Endothelial cell of umbilical vein (primary cell): ENCODE data around the gene RHEX. TPM values are rescaled to one million over a fixed set of nuclear protein-coding genes. Genes with fewer than 3 reads are reported as not detected.
A peak's percentile ranks its signal among the peaks of the same experiment; 100 is the strongest.

Source experiments
- BruUV-seq: library from RNA; stranded (reverse); fragments of 400-500 nt; replicated peaks from 2 replicates; lab custom pipeline; 2021; lab: Mats Ljungman, UMichigan
- CTCF ChIA-PET: fragments of 300-600, 350-600 bp; sonication (Branson Sonifier 250); formaldehyde crosslinking; loops from one replicate; lab custom pipeline; 2021; ENCODE audit warnings: antibody characterized with exemption, inconsistent platforms; lab: Charles Lee
- POLR2A ChIA-PET: fragments of 300-600, 350-600 bp; sonication (Branson Sonifier 250); formaldehyde crosslinking; loops from one replicate; lab custom pipeline; 2021; ENCODE audit warnings: antibody characterized with exemption, inconsistent platforms; lab: Charles Lee
- DNase-seq: peaks from one replicate; pipeline ENCODE4 v3.0.0-alpha.2; 2011; ENCODE audit warnings: low read depth, low spot score
- FAIRE-seq: peaks from 2 replicates; lab custom pipeline; 2011; peaks lifted over from hg19 to GRCh38; lab: Jason Lieb, UNC
- H2AFZ ChIP-seq: 2 replicates; pipeline ENCODE4 v1.6.0; 2012; ENCODE audit warnings: low read depth, low read length, control low read depth, inconsistent platforms
- H3K27ac ChIP-seq: 2 replicates; pipeline ENCODE4 v1.5.1; 2011; ENCODE audit warnings: low read depth, mild to moderate bottlenecking, control low read depth, low read length, moderate library complexity; ENCODE audit not compliant: insufficient read depth
- H3K27me3 ChIP-seq, 2 experiments: 2 replicates each; pipeline versions ENCODE4 v1.6.0 to v1.6.1; 2011; ENCODE audit warnings: low read length in 2 of 2, mixed read lengths in 1 of 2; ENCODE audit not compliant: control insufficient read depth in 2 of 2, insufficient read depth in 2 of 2
- H3K36me3 ChIP-seq, 2 experiments: 2 replicates in 1 of 2; 3 replicates in 1 of 2; pipeline ENCODE4 v1.5.1; 2011; ENCODE audit warnings: low read length in 2 of 2, mild to moderate bottlenecking in 1 of 2, moderate library complexity in 1 of 2; ENCODE audit not compliant: control insufficient read depth in 2 of 2, insufficient read depth in 2 of 2; ENCODE audit errors: extremely low read depth in 1 of 2
- H3K4me1 ChIP-seq: 3 replicates; pipeline ENCODE4 v1.5.1; 2011; ENCODE audit warnings: mild to moderate bottlenecking, low read length; ENCODE audit not compliant: control insufficient read depth, insufficient read depth; ENCODE audit errors: extremely low read depth
- H3K4me2 ChIP-seq: 2 replicates; pipeline ENCODE4 v1.6.1; 2011; ENCODE audit warnings: low read length, control low read depth, mixed read lengths; ENCODE audit not compliant: insufficient read depth
- H3K4me3 ChIP-seq, 3 experiments: fragments of 200-600 bp in 1 of 3; sonication (generic), shearing (Covaris generic) in 1 of 3; replicated peaks in 1 of 3; 2 replicates each; pipeline ENCODE4 v1.5.1; 2011 to 2016; ENCODE audit warnings: control low read depth in 3 of 3, low read length in 3 of 3, mild to moderate bottlenecking in 2 of 3, inconsistent platforms in 1 of 3, low read depth in 1 of 3, moderate library complexity in 1 of 3; ENCODE audit not compliant: insufficient read depth in 1 of 3
- H3K79me2 ChIP-seq: 2 replicates; pipeline ENCODE4 v1.6.0; 2012; ENCODE audit warnings: low read length, inconsistent platforms; ENCODE audit not compliant: control insufficient read depth, insufficient read depth
- H3K9ac ChIP-seq: replicated peaks from 2 replicates; pipeline ENCODE3; 2011; ENCODE audit warnings: low read length, control low read depth; ENCODE audit not compliant: insufficient read depth; ENCODE audit errors: extremely low read depth
- H3K9me1 ChIP-seq: replicated peaks from 3 replicates; pipeline ENCODE4 v1.6.0; 2011; ENCODE audit warnings: mild to moderate bottlenecking, low read length; ENCODE audit not compliant: control insufficient read depth, insufficient read depth; ENCODE audit errors: extremely low read depth
- H3K9me3 ChIP-seq: replicated peaks from 2 replicates; pipeline ENCODE4 v1.5.1; 2012; ENCODE audit warnings: low read length, inconsistent platforms; ENCODE audit not compliant: control insufficient read depth, insufficient read depth
- H4K20me1 ChIP-seq: replicated peaks from 2 replicates; pipeline ENCODE3; 2011; ENCODE audit warnings: mild to moderate bottlenecking, low read length; ENCODE audit not compliant: control insufficient read depth, insufficient read depth; ENCODE audit errors: extremely low read depth
- EZH2 ChIP-seq: IDR thresholded peaks from 2 replicates; pipeline ENCODE4 v1.6.1; 2012; ENCODE audit warnings: borderline replicate concordance, low read depth, mild to moderate bottlenecking, moderate library complexity, low read length, inconsistent platforms; ENCODE audit not compliant: severe bottlenecking
- FOS ChIP-seq: IDR thresholded peaks from 2 replicates; pipeline ENCODE4 v1.6.1; 2011; ENCODE audit warnings: mild to moderate bottlenecking, low read length, moderate library complexity, borderline replicate concordance; ENCODE audit not compliant: insufficient read depth
- GATA2 ChIP-seq: IDR thresholded peaks from 2 replicates; pipeline ENCODE4 v1.7.0; 2011; ENCODE audit warnings: low read depth, mild to moderate bottlenecking, moderate library complexity, mixed read lengths, low read length; ENCODE audit not compliant: insufficient read length, insufficient read depth
- JUN ChIP-seq: IDR thresholded peaks from 2 replicates; pipeline ENCODE4 v1.6.1; 2011; ENCODE audit warnings: borderline replicate concordance, low read depth; ENCODE audit not compliant: insufficient read length, insufficient read depth
- MAX ChIP-seq: IDR thresholded peaks from 2 replicates; pipeline ENCODE4 v1.6.1; 2011; ENCODE audit not compliant: insufficient read depth, insufficient read length
- MYC ChIP-seq: IDR thresholded peaks from one replicate; pipeline ENCODE4 v1.6.1; 2011; ENCODE audit warnings: mild to moderate bottlenecking, low read depth, low read length
- POLR2A ChIP-seq: IDR thresholded peaks from 2 replicates; pipeline ENCODE4 v1.6.1; 2012; ENCODE audit warnings: low read depth, mild to moderate bottlenecking, control low read depth, low read length
- POLR2AphosphoS5 ChIP-seq: IDR thresholded peaks from 2 replicates; pipeline ENCODE4 v1.6.1; 2012; ENCODE audit warnings: low read depth, mild to moderate bottlenecking, control low read depth, low read length, moderate library complexity; ENCODE audit not compliant: insufficient read depth
- dilution Hi-C: fragments of 300-500 bp; cut with MboI; formaldehyde crosslinking; loops from one replicate; pipeline ENCODE4 v1.15.0; 2019; ENCODE audit warnings: low sequenced_read_pairs; ENCODE audit not compliant: extremely low pct_ligation_motif_present
- intact Hi-C: fragments of 100-400 bp; cut with micrococcal nuclease; formaldehyde crosslinking; loops from one replicate; pipeline ENCODE4 v1.10.0; 2022
- polyA plus RNA-seq, 4 experiments: library from polyadenylated mRNA; depleted of rRNA in 3 of 4; stranded (reverse) in 3 of 4; unstranded in 1 of 4; fragments of >200 nt; gene quantifications; 2 replicates each; pipeline versions ENCODE4 v1.2.1 to v1.2.3, GENCODE V29; 2011 to 2012; ENCODE audit warnings: missing spikeins in 1 of 4
- total RNA-seq: library from RNA; stranded (reverse); gene quantifications from 2 replicates; pipeline ENCODE4 v1.2.3, GENCODE V29; 2021
- TF ChIP-seq, protein P1 (sequence below), 2 donors: IDR thresholded peaks; 1 replicate in 1 of 2; 2 replicates in 1 of 2; pipeline ENCODE4 v1.5.1; 2011; ENCODE audit warnings: low read length in 2 of 2, mild to moderate bottlenecking in 2 of 2, moderate library complexity in 2 of 2, control low read depth in 1 of 2, inconsistent platforms in 1 of 2, low read depth in 1 of 2; ENCODE audit not compliant: insufficient read depth in 1 of 2; ENCODE audit errors: extremely low read depth in 1 of 2

The RHEX gene
- total and polyA plus RNA-seq, 2 donors (not counting 3 experiments of a cell fraction or from before 2014, with no cell fraction given) = not detected

GRCh38 chr1:206039046-206039973, 13.7 kb upstream of the RHEX start:
- FAIRE-seq (no peak), DNase-seq (no peak)
- Histone ChIP-seq H3K27ac (no peak overlapping the region), H4K20me1 (no peaks in the 10 kb centered on the region), H3K4me1 (no peaks in the 10 kb centered on the region), H2AFZ (peak overlapping the region; percentile 21), H3K27me3 (peaks cover 4% of the 10 kb centered on the region in 2 experiments), H3K36me3 (no peaks in the 10 kb centered on the region), H3K9ac (no peak overlapping the region), H3K9me3 (no peaks in the 10 kb centered on the region), H3K4me3 (no peak overlapping the region), H3K4me2 (no peak overlapping the region), H3K79me2 (no peaks in the 10 kb centered on the region), H3K9me1 (no peaks in the 10 kb centered on the region)
- BruUV-seq = no TSS peak
- dilution Hi-C loops = no loop called here
- ChIA-PET CTCF (interaction anchor here (1.0 to 1.5 kb wide), 2 partner anchors 9 to 55 kb away, joined by 3 to 7 read pairs; no protein-coding TSS in a partner anchor), POLR2A (no interaction called here)
- TF ChIP-seq EZH2 (no peak), MYC (no peak), FOS (no peak), MAX (no peak), JUN (no peak), POLR2A (no peak), GATA2 (no peak), POLR2AphosphoS5 (no peak)
- TF ChIP-seq, protein P1, sequence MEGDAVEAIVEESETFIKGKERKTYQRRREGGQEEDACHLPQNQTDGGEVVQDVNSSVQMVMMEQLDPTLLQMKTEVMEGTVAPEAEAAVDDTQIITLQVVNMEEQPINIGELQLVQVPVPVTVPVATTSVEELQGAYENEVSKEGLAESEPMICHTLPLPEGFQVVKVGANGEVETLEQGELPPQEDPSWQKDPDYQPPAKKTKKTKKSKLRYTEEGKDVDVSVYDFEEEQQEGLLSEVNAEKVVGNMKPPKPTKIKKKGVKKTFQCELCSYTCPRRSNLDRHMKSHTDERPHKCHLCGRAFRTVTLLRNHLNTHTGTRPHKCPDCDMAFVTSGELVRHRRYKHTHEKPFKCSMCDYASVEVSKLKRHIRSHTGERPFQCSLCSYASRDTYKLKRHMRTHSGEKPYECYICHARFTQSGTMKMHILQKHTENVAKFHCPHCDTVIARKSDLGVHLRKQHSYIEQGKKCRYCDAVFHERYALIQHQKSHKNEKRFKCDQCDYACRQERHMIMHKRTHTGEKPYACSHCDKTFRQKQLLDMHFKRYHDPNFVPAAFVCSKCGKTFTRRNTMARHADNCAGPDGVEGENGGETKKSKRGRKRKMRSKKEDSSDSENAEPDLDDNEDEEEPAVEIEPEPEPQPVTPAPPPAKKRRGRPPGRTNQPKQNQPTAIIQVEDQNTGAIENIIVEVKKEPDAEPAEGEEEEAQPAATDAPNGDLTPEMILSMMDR (IDR thresholded peaks at IDR 0.05; ENCODE audit: extremely low read depth in 1 of 2, insufficient read depth in 1 of 2, low read depth in 1 of 2, low read length in 2 of 2) = no peak
- intact Hi-C loops = no loop called here
